ENCODE measurements around the gene DGCR8.

Gene DGCR8

DNA sequence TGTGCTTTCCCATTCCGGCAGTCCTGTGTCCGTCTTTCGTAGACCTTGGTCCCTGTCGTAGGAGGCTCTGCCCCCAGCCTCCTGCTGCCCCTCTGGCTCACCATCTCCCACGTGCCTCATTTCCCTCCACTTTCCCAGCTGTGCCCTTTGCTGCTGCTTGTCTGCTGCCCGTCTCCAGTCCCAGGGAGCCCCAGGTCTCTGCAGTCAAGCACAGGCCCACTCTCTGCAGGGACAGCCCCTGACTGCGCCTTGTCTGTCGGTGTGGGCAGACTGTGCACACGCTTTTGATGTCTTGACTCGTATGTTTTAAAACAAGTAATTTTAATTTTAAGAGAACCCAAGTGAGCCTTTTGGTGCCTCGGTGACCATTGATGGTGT, 12.4 kb downstream of the DGCR8 start:
- DNase-seq = no peak

GRCh38 chr22:20093418-20094196, 13.6 kb downstream of the DGCR8 start:
- DNase-seq = no peak

- DNase-seq = no peak
These were observed 14.3 kb downstream of the DGCR8 start for GRCh38 chr22:20094197-20094807.

DNA sequence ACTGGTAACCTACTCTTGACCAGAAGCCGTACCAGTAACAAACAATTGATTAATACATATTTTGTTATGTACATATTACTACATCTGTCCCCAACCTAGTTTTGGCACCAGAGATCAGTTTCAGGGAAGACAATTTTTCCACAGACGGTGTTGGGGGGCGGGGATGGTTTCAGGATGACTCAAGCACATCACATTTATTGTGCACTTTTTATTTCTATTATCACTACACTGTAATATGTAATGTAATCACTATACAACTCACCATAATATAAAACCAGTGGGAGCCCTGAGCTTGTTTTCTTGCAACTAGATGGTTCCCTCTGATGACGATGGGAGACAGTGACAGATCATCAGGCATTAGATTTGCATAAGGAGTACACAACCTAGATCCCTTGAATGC, 15.5 kb downstream of the DGCR8 start:
- DNase-seq = no peak

- no peak for DNase-seq
These were observed 16.8 kb downstream of the DGCR8 start for GRCh38 chr22:20096574-20097420.

DNA sequence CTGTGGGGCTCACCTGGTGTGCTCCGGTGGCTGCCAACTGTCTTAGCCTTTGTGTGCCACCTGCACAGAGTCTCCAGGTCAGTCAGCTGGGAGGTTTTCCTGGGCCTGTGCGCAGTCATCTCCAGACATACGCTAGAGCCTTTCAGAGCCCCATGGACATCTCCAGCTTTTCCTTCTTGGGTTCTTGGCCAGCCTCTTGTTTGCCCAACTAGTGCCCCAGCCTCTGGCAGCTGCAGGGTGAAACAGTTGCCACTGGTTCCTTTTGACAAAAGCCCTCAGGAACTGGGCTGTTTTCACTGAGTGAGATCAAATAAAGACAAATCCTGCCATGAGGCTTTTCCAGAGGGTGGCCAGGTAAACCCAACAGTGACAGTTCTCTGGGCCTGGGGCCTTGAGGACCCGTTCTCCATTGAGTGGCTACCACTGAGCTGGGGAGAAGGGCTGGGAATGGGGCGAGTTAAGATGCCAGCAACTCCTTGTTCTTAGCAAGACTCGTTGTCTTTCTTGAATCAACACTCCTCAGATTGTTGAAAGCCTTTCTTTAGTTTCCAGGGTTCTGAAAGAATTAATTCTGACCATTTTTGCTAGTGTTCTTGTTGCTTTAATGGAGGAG, 19.2 kb downstream of the DGCR8 start:
- no peak for DNase-seq

- DNase-seq = no peak
These were observed 21.6 kb downstream of the DGCR8 start for GRCh38 chr22:20101638-20102037.

GRCh38 chr22:20102203-20102780, 22.3 kb downstream of the DGCR8 start:
- no peak for DNase-seq

GRCh38 chr22:20105456-20106204, 25.6 kb downstream of the DGCR8 start:
- no peak for DNase-seq

- no peak for DNase-seq
These were observed 26.3 kb downstream of the DGCR8 start for GRCh38 chr22:20106205-20106848.

DNA sequence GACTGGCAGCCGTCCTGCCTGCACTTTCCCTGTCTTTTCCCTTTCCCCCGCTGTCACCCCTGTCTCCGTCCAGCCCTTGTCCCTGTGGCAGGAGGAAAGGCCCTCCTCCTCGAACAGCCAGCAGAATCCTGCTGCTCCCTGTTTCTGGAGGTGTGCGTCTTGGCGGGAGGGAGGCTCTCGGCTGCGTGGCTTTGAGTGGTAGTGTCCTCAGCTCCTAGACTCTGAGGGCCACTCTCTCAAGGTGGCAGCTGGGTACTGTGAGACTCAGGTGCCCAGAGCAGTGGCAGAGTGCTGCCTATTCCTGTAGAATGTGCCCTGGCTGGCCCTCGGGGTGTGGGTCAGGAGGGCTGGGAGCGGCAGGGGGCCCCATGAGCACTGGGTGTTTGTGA, 26.8 kb downstream of the DGCR8 start:
- DNase-seq = no peak

- DNase-seq = no peak
These were observed 27.4 kb downstream of the DGCR8 start for GRCh38 chr22:20107471-20107901.

DNA sequence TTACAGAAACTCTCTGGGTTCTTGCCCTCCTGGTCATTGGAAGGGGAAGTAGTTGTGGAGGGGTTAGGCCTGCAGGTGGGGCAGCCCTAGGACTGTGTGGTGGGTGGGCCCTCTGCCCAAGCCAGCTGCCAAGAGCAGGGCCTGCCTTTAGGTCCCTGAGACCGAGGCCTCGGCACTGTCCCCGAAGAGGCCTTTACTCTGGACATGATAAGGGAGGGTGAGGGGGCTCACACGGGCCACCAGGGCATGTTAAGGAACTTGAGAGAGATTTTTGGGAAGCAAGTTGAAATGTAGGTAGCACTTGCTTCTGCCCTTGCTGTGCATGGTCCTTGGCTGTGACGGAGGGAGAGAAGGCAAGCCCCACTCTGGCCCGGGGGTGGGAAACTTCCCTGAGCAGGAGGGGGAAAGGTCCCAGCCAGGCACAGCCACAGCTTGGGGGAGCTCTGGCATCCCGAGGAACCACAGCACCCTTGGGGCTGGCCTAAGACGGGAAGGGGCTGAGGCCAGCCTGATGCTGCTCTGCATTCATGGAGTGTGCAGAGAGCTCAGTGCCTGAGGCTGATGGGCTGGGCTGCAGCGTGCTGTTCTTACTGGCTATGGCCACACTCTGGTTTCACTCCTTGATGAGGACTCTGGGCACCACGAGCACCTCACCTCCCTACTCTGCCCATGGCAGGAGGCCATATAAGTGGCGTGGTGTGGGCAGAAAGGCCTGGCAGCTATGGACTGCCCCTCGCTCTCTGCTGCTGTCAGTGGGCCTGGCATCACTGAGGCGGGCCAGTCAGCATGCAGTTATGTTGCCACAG, 28.1 kb downstream of the DGCR8 start:
- DNase-seq = no peak

- DNase-seq = no peak
These were observed 28.8 kb downstream of the DGCR8 start for GRCh38 chr22:20108757-20109230.

DNA sequence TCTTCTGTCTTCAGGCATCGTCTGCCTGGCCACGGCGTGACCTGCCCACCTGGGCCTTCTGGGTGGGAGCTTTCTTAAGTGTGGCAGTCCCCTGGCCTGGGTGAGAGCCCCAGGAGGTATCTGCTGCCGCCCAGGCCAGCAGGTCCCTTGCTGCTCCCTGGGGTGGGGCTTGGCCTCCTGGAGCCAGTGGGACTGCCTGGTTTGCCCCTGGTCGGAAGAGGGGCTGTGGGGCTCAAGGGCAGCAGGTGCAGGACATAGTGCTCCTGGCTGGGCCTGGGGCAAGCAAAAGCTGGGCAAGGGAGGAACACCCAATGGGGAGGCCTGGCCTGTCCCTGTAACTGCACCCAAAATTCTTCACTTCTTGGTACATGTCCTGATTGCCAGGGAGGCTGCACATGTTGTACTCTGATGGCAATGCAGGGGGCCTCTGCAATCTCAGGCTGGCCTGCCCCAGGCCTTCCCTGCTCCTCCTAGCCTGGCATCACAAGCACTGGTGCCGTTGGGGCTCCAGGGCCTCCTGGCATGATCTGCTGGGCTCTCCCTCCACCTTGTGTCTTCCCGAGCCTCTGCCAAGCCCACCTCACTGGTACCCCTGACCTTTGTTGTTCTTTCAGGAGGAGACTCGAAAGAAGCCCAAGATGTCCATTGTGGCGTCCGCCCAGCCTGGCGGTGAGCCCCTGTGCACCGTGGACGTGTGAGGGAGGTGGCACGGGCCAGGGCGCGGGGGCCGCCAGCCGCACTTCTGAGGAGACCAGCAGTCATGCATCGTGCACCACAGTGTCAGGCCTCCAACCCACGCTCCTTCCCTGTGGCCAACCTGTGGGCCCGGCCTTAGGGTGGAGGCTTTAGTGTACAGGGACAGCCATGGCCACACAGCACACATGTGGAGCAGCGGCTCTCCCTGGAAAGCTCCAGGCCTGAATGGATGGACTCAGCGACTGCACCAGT, 29.6 kb downstream of the DGCR8 start:
- no peak for DNase-seq

DNA sequence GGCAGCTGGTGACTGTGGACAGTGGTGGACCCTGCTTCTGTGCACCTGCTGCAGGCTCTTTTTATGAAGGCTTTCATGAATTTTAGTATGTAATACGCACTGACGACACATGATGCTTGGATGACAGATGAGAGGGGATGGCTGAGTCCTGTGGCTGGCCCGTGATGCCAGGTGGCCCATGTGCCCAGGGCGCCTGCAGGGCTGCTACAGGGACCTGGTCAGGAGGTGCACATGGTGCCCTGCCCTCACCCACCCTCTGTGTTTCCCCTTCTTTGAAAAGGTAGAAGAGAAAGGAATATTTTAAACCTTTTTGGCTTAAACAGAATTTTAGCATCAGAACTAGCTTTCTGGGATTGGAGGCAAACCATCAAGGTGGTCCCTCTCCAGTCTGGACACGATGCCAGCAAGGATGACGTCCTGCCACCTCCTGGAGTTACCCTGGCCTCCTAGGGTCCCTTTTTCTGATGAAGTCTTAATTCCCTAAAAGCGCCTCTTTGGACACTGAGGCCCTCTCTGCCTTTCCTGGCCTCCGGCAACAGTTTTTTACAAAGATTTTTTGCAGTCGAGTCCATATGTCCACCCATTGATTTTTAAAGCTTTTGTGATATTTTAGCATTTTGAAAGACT, 30.4 kb downstream of the DGCR8 start:
- DNase-seq = no peak

DNA sequence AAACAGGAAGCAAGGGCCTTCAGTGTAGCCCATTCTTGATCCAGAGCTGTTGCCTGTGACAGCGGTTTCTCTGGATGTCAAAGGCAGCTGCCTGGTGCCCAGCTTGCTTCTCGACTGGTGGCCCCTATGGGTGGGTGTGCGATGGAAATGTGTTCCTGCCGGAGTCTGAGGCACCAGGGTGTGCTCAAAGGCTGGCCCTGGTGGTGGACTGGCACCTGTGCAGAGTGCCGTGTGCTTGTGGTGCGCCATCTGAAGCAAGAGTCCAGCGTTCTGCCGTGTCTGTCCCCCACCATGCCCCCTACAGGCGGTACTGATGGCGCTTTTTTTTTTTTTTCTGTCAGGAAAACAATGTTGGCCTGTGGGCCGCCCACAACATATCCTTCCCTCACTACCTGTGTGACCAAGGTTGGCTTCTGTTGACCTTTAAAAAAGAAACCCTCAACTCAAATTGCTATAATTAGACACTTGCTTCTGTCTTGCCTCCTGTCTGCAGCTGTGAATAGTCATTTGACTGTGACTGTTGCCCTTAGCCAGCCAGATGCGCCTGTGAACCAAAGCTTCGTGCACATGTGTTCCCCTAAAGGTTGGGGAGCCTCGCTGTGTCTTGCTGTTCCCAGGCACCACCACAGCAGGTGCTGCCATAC, 31.1 kb downstream of the DGCR8 start:
- no peak for DNase-seq
